HG02763 (cell line): Measurements from ENCODE around the gene USP6NL.
"Not testable (repeated sequence)": the region's sequence is repeated elsewhere in the genome, so short reads cannot be mapped to it uniquely, and the experiment has no call there.

Experiments
- ATAC-seq: cut with Tn5 transposase; IDR thresholded peaks from one replicate; pipeline ENCODE4 v1.9.1; 2021; ENCODE audit warnings: mild to moderate bottlenecking, moderate library complexity; ENCODE audit not compliant: unreplicated experiment

Gene USP6NL

GRCh38 chr10:11448545-11449244 lies 162.8 kb downstream of the USP6NL start:
- ATAC-seq: peak; percentile 78

DNA sequence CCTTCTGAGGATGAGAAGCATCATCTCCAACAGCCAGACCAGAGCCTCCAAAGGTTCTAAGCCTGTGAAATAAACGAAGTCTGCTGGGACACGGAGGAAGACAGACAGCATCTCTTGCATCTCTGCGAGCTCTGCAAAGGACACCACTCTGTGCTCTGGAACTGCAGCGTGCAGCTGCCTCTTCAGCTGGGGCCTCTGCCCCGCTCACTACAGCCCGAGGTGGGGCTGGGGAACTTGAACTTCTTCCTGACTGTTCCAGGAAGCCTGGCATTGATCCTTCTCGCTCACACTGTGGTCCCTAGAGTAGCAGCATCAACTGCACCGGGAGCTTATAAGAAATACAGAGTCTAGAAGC lies 163.3 kb downstream of the USP6NL start:
- ATAC-seq: peak; percentile 46

DNA sequence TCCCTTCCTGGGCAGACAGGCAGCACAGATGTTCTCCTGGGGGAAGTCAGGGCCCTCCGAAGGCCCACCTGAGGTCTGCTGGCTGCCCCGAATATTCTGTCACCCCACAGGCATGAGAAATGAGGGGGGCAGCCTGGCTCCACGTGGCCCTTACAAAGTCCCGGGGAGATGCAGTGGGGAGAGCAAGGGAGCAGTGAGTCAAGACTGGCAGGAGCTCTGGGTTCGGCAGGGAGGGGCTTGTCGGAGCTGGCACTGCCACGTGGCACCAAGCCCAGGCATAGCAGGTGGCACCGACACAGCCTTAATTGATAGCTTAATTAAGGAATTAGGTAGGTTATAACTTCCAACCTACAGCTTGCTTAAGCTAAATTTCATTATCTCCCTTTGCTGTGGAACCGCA lies 163.9 kb downstream of the USP6NL start:
- ATAC-seq: no peak

DNA sequence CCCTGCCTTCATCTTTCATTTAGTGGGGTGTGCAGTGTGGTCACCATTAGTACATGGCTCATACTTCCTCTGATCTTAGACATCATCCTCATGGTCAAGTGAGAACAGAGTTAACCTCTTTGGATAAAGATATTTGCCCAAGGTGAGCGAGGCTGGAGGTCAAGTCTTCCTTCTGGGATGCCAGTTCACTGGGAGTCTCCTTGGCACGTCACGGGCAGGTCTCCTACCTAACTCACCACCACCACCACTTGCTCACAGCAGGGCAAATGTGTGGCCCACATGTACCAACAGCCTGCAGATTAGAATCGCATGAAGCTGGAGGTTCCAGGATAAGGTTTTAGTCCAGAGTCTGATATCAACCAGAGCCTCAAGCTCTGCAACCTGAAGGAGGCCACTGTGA lies 164.6 kb downstream of the USP6NL start:
- ATAC-seq: no peak

DNA sequence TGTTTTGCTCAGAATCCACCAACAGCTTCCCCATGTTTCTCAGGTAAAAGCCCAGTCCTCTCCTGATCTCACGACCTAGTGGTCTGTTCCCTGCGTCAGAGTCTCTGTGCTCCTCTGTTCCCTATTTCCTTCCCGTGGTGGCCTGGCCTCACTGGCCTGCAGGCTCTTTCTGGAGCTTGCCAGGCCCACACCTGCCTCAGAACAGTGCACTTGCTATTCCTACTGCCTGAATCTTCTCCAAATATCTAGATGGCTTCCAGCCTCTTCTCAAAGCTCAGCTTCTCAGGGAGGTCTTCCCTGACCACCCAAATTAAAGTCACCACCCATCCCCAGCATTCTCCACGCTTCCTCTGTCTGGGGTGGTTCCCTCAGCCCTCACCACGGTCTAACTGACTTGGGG lies 165.3 kb downstream of the USP6NL start:
- no peak for ATAC-seq

DNA sequence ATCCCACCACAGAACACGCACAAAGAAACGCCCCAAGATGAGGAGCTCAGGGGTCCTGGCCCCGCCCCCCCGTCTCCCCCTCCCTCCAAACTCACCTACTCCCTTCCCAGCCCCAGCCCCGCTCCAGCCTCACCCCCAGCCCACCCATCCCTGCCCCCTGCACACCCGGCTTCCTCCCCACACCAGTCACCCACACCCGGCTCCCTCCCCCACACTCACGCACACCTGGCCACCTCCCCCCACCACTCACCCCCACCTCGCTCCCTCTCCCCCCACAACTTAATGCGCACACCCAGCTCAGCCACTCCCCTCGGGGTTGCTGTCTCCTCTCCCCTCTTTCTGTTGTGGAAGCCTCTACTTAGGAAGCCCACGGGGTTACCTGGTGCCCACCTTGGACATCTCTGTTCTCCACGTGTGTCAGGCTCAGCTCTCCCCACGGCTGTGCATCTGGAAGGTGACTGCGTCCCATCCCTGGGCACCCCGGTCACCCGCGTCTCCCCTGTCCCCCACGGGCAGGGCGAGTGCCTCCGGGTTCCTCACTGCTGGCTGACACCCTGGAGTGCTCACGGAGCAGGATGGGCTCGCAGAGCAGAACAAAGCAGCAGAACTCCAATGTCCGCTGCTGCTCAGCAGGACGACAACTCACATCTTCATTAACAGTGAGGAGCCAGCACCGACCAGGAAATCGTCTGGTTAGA lies 166.8 kb downstream of the USP6NL start:
- ATAC-seq: no peak

DNA sequence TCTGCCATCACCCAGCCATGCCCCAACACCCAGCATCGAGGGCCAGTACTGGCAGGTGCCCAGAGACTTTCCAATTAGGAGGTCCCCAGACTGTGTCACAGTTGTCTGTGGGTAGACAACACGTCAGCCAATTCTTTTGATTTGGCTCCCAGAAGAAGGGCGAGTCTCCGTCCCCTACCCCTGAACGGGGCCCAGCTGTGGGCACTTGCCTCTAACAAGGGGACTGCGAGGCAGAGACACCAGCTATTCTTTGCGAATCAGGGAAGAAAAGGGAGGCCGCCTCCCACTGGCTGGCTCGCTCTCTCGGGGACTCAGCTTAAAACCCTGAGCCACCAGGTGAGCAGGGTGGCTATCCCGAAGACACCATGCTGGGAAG lies 167.3 kb downstream of the USP6NL start:
- ATAC-seq: no peak

- ATAC-seq: no peak
These were observed 167.8 kb downstream of the USP6NL start for GRCh38 chr10:11443468-11444154.

DNA sequence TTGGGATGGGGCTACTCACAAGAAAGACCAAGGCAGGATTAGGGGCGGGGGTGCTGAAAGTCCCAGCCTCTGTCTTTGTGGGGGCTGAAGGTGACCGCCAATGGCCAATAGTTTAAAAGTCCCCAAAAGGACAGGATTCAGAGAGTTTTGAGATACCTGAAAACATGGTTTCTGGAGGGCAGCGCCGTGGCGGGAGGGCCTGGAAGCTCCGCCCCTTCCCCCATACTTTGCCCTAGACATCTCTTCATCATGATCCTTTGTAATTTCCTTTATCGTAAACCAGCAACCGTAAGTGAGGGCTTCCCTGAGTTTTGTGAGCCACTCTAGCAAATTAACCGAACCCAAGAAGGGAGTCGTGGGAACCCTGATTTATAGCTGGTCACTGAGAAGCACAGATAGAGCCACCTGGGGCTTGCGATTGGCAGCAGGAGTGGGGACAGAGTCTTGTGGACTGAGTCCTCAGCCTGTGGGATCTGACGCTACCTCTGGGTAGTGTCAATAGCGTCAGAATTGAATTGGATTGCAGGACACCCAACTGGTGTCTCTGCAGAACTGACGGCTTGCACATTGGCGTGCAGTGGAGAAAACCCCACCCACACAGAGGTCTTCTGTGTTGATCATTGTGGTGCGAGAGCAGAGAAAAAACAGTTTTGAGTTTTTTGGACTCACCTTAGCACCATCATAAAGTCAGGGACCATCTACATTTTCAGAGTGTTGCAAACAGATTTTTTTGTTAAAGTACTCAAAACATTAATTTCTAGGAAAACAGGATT lies 169.3 kb downstream of the USP6NL start:
- ATAC-seq: no peak

DNA sequence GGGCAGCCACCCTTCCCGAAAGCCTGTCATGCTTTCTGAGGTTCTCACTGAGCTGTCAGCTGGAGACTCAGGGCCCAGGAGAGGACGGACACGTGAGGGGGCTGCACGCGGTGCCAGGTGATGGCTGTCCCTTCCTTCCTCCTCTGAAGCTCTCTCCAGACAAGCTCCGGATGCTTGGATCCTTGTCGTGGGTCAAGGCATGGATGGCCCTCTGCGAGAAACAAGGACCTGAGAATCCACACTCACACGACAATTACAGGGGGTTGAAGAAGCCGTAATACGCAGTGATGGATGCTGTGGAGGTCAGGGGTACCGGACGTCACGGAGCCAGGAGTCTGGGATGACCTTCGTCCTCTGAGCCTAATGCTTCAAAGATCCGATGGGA lies 170.3 kb downstream of the USP6NL start:
- ATAC-seq: no peak

DNA sequence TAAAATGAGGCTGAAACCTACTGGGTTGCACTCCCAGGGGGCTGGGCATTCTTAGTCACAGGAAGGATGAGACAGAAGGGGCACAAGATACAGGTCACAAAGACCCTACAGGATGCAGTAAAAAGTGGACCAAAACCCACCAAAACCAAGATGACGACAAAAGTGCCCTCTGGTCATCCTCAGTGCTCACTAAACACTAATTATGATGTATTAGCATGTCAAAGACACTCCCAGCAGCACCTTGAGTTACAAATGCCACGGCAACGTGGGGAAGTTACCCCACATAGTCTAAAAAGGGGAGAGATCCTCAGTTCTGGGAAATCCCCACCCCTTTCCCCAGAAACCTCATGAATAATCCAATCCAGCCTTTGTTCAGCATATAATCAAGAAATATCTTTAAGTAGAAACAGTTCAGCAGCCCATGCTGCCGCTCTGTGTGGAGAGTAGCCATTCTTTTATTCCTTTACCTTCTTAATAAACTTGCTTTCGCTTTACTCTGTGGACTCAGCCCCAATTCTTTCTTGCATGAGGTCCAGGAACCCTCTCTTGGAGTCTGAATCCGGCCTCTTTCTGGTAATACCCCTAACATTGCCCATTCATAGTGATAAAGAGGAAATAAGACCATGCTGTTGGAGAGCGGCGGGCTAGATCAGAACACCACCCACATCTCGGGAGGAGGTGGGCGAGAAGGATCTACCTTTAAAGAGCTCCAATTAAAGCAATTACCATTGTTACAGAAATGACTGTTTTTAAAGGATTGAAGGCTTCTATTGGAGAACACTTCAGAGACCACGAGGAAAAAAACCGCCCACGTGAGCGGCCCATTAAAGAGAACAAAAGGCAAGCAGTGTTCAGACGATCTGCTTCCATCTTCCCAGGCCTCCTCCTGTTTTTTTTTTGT lies 170.9 kb downstream of the USP6NL start:
- no peak for ATAC-seq

DNA sequence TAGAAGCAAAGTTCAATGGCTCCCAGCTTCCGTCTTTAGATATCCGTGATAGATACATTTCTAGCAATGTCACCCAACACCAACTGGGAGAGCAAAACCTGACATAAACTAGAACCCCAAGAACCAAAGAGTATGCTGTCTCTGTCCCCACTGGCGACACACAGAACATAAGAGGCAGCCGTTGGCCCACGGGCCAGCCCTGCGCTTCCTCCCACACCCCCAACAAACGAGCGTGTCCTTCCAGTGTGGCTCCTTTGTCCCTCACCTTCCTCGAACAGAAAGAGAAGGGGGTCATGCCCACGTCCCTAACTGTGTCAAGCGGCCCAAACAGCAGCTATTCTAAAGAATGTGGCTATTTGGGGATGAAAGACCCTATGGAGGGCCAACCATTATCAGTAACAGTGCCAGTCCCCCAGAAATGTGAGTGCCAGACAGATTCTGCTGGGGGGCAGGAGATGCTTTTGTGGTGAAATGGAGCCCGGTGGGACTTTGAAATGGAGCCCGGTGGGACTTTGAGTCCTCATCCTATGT lies 171.9 kb downstream of the USP6NL start:
- no peak for ATAC-seq

GRCh38 chr10:11437391-11438142 lies 173.9 kb downstream of the USP6NL start:
- ATAC-seq: no peak

- not testable (repeated sequence) for ATAC-seq
These were observed 175.0 kb downstream of the USP6NL start for GRCh38 chr10:11436445-11436844.

GRCh38 chr10:11435581-11435981 lies 175.9 kb downstream of the USP6NL start:
- ATAC-seq: no peak

- ATAC-seq: no peak
These were observed 177.1 kb downstream of the USP6NL start for GRCh38 chr10:11434324-11434723.

DNA sequence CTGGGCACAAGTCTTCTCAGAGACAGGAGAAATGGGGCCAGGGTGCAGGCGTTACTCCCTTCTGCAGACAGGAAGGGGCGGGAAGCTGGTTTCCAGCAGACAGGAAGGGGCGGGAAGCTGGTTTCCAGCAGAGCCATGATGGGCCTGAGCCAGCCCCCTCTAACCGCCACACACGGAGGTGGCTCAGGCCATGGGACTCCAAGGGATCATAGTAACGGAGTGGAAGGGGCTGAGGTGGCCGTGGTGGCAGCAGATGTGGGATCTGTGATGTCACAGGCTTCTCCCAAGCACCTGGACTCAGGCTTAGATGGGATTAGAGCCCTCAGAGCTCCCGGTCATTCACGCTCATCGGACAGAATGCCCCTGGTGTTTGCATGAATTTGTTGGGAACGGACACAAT lies 177.8 kb downstream of the USP6NL start:
- no peak for ATAC-seq

DNA sequence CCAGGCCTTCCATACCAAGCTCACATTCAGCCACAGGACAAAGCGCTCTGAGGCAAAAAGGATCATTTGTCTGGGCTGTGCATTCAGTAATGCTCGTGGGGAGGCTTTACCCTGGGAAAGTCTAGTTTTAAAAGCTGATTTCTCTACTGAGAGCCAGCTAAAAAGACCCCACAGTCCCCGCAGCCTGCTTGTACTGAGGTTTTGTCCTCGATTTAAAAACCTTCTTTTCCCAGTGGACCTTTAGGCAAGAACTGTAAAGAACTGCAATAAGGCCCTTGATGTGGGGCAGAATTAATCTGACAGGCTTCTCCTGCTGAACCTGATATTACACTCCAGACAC lies 180.3 kb downstream of the USP6NL start:
- no peak for ATAC-seq

DNA sequence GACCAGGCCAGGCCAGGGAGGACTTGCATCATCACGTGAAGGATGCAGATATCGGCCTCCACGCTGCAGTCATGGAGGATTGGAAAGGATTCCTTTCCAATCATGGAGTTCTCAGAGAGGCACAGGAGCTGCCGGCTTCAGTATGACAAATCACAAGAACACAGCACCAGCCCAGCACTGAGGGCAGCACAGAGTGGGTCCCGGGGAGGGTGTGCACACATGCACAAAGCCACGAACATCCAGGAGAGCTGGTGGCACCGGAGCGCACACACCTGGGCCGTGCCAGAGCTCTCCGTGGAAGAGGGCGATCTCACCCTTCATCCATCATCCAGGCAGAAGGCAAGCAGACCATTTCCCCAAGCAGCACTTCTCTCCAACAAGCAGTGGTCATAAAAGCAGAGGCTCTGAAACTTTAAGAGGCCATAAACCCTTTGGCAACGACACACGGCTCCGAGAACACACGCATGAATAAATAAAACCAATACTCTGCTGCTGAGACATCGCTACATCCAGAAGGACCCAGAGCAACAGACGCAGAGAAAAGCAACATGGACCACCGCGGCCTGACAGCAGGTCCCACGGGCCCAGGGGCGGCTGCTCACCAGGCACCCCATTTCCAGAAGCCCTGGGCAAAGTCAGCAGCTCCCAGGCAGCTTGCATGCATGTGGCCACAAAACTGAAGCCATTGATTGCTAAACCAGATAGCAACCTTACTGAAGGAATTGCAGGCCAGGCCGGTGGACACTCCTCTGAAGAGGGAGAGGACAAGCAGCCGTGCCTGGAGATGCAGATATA lies 180.8 kb downstream of the USP6NL start:
- ATAC-seq: no peak
